Natural killer cell (primary cell): ENCODE results near the gene ZPBP2. TPM values are rescaled to one million over a fixed set of nuclear protein-coding genes. Genes with fewer than 3 reads are reported as not detected.
A peak's percentile ranks its signal among the peaks of the same experiment; 100 is the strongest.

Experiments
- ATAC-seq, 3 donors: fragments of 150-1000 bp in 2 of 3; fragments of 200-7000 bp in 1 of 3; cut with Tn5 transposase; 1 replicate in 1 of 3; 2 replicates in 2 of 3; pipeline ENCODE4 v1.10.0; 2021; ENCODE audit warnings: mild to moderate bottlenecking in 2 of 3, moderate library complexity in 2 of 3
- DNase-seq, 2 donors: peaks; one replicate each; pipeline versions ENCODE4 v3.0.0 to v3.0.0-alpha.2; 2013 to 2021; ENCODE audit warnings: mixed read lengths in 1 of 2
- H3K27ac ChIP-seq: one replicate; pipeline ENCODE4 v1.5.1; 2013; ENCODE audit warnings: mild to moderate bottlenecking, low read length
- H3K27me3 ChIP-seq: one replicate; pipeline ENCODE4 v1.6.1; 2013; ENCODE audit warnings: low read length; ENCODE audit not compliant: control insufficient read depth, insufficient read depth
- H3K36me3 ChIP-seq: one replicate; pipeline ENCODE4 v1.6.1; 2013; ENCODE audit warnings: low read length; ENCODE audit not compliant: control insufficient read depth, insufficient read depth
- H3K4me1 ChIP-seq: one replicate; pipeline ENCODE4 v1.6.1; 2013; ENCODE audit warnings: low read length; ENCODE audit not compliant: control insufficient read depth, insufficient read depth
- H3K4me3 ChIP-seq: one replicate; pipeline ENCODE4 v1.5.1; 2013; ENCODE audit warnings: low read length
- H3K9me3 ChIP-seq: one replicate; pipeline ENCODE4 v1.6.1; 2013; ENCODE audit warnings: low read length; ENCODE audit not compliant: control insufficient read depth, insufficient read depth
- H3K27ac Mint-ChIP-seq, 2 donors: one replicate each; pipeline ENCODE4 v1.8.0; 2022; ENCODE audit warnings: mild to moderate bottlenecking in 2 of 2, mixed read lengths in 2 of 2, moderate library complexity in 1 of 2
- H3K27me3 Mint-ChIP-seq, 2 donors: one replicate each; pipeline ENCODE4 v1.8.0; 2022; ENCODE audit warnings: low read depth in 2 of 2, mixed read lengths in 2 of 2
- H3K36me3 Mint-ChIP-seq: one replicate; pipeline ENCODE4 v1.8.0; 2022; ENCODE audit warnings: mixed read lengths
- H3K4me1 Mint-ChIP-seq, 2 donors: one replicate each; pipeline ENCODE4 v1.8.0; 2022; ENCODE audit warnings: mixed read lengths in 2 of 2
- H3K4me3 Mint-ChIP-seq: one replicate; pipeline ENCODE4 v1.8.0; 2022; ENCODE audit warnings: mild to moderate bottlenecking, moderate library complexity, mixed read lengths
- H3K9me3 Mint-ChIP-seq, 2 donors: one replicate each; pipeline ENCODE4 v1.8.0; 2022; ENCODE audit warnings: mixed read lengths in 2 of 2
- CTCF ChIP-seq: fragments of 200-600 bp; IDR thresholded peaks from one replicate; pipeline ENCODE4 v1.8.0; 2022; ENCODE audit warnings: antibody characterized with exemption
- WGBS: methylation state at CpG from one replicate; pipeline ENCODE4 v1.1.7; 2013; ENCODE audit warnings: missing lambda C conversion rate; ENCODE audit not compliant: insufficient coverage; 5-methylcytosine and 5-hydroxymethylcytosine counted together
- intact Hi-C: fragments of 100-400 bp; cut with micrococcal nuclease; formaldehyde crosslinking; loops from one replicate; pipeline ENCODE4 v1.14.2; 2022
- total RNA-seq, 4 donors: library from RNA; stranded (reverse); fragments of 120-200 nt in 1 of 4; gene quantifications; one replicate each; pipeline versions ENCODE4 v1.2.3 to v1.2.4, GENCODE V29; 2013 to 2022

Gene ZPBP2
- total RNA-seq, 3 donors from 2014 or later (not counting 1 experiment from before 2014, with no cell fraction given) = not detected

- Mint-ChIP-seq H3K4me3 (no peak overlapping the region), H3K4me1 (peaks cover 55% of the 10 kb centered on the region in 2 donors), H3K27me3 (no peaks in the 10 kb centered on the region), H3K27ac (peak overlapping the region; percentile 50 to 54), H3K9me3 (peaks cover 0 to 11% of the 10 kb centered on the region in 2 donors), H3K36me3 (peaks cover 31% of the 10 kb centered on the region)
- ATAC-seq (no peak), DNase-seq (no peak)
- no peaks in the 10 kb centered on the region for H3K27me3 ChIP-seq
- H3K9me3 ChIP-seq = peaks cover 9% of the 10 kb centered on the region
- H3K4me1 ChIP-seq = peaks cover 8% of the 10 kb centered on the region
- intact Hi-C loops = no loop called here
- H3K4me3 ChIP-seq = no peak overlapping the region
- peaks cover 22% of the 10 kb centered on the region for H3K36me3 ChIP-seq
- WGBS = 98% methylated on average over 6 of the region's 6 CpGs
- TF ChIP-seq CTCF = no peak
- no peak overlapping the region for H3K27ac ChIP-seq
Observed at GRCh38 chr17:39836117-39836516, 31.9 kb upstream of the ZPBP2 start.

GRCh38 chr17:39838057-39838456 is 29.9 kb upstream of the ZPBP2 start:
- no peak overlapping the region for H3K4me3 ChIP-seq
- no peaks in the 10 kb centered on the region for H3K27me3 ChIP-seq
- peaks cover 25% of the 10 kb centered on the region for H3K36me3 ChIP-seq
- DNase-seq = no peak
- WGBS = no CpG with 5 or more reads among the region's 1 CpG
- Mint-ChIP-seq H3K36me3 (peaks cover 31% of the 10 kb centered on the region), H3K4me1 (peaks cover 60 to 67% of the 10 kb centered on the region in 2 donors), H3K27ac (peak overlapping the region; percentile 32 to 47), H3K4me3 (no peak overlapping the region), H3K27me3 (no peaks in the 10 kb centered on the region), H3K9me3 (peaks cover 0 to 11% of the 10 kb centered on the region in 2 donors)
- ATAC-seq = no peak
- no peak for TF ChIP-seq CTCF
- peaks cover 10% of the 10 kb centered on the region for H3K4me1 ChIP-seq
- no peak overlapping the region for H3K27ac ChIP-seq
- intact Hi-C loops = no loop called here
- H3K9me3 ChIP-seq = peaks cover 9% of the 10 kb centered on the region

GRCh38 chr17:39838784-39839183 is 29.2 kb upstream of the ZPBP2 start:
- Histone ChIP-seq H3K27ac (no peak overlapping the region), H3K4me3 (no peak overlapping the region), H3K27me3 (no peaks in the 10 kb centered on the region), H3K4me1 (peaks cover 10% of the 10 kb centered on the region), H3K36me3 (peaks cover 25% of the 10 kb centered on the region), H3K9me3 (peaks cover 9% of the 10 kb centered on the region)
- DNase-seq (no peak), ATAC-seq (no peak)
- H3K36me3 Mint-ChIP-seq = peaks cover 31% of the 10 kb centered on the region
- no CpG with 5 or more reads among the region's 1 CpG for WGBS
- H3K4me3 Mint-ChIP-seq = no peak overlapping the region
- intact Hi-C loops = no loop called here
- H3K4me1 Mint-ChIP-seq = peaks cover 66 to 69% of the 10 kb centered on the region in 2 donors
- H3K9me3 Mint-ChIP-seq = peaks cover 0 to 11% of the 10 kb centered on the region in 2 donors
- H3K27me3 Mint-ChIP-seq = no peaks in the 10 kb centered on the region
- H3K27ac Mint-ChIP-seq = peak overlapping the region; percentile 32 to 47
- no peak for TF ChIP-seq CTCF

- Histone ChIP-seq H3K4me3 (no peak overlapping the region), H3K9me3 (peaks cover 9% of the 10 kb centered on the region), H3K36me3 (peaks cover 14% of the 10 kb centered on the region), H3K27ac (no peak overlapping the region), H3K4me1 (peaks cover 3% of the 10 kb centered on the region), H3K27me3 (no peaks in the 10 kb centered on the region)
- no peak for DNase-seq
- Mint-ChIP-seq H3K9me3 (peaks cover 0 to 8% of the 10 kb centered on the region in 2 donors), H3K27me3 (no peaks in the 10 kb centered on the region), H3K4me1 (peaks cover 65 to 68% of the 10 kb centered on the region in 2 donors), H3K4me3 (no peak overlapping the region), H3K36me3 (peaks cover 26% of the 10 kb centered on the region), H3K27ac (peak overlapping the region; percentile 57 to 64)
- peak in 1 of 3 donors; percentile 22 for ATAC-seq
- intact Hi-C loops = no loop called here
- WGBS = 81% methylated on average over 2 of the region's 2 CpGs
- no peak for TF ChIP-seq CTCF
Observed at GRCh38 chr17:39841134-39841683, 26.8 kb upstream of the ZPBP2 start.
